GM12875 (cell line): ENCODE measurements around the gene NEIL3.

Experiments
- H3K4me3 ChIP-seq: one replicate; pipeline ENCODE4 v1.5.1; 2011; ENCODE audit warnings: low read depth, low read length, control low read depth
- CTCF ChIP-seq: IDR thresholded peaks from 2 replicates; pipeline ENCODE4 v1.5.1; 2011; ENCODE audit warnings: low read depth, mild to moderate bottlenecking, control low read depth, inconsistent platforms, low read length, moderate library complexity, borderline replicate concordance; ENCODE audit not compliant: insufficient read depth

NEIL3 gene

GRCh38 chr4:177285953-177286352 lies 23.7 kb upstream of the NEIL3 start:
- TF ChIP-seq CTCF, result no peak
- H3K4me3 ChIP-seq, result no peak overlapping the region

- TF ChIP-seq CTCF, result no peak
Observed at GRCh38 chr4:177287255-177287654, 22.4 kb upstream of the NEIL3 start.

GRCh38 chr4:177288335-177288734 lies 21.3 kb upstream of the NEIL3 start:
- no peak overlapping the region for H3K4me3 ChIP-seq
- TF ChIP-seq CTCF, result no peak

More at GRCh38 chr4:177287255-177287654, 22.4 kb upstream of the NEIL3 start:
- no peak overlapping the region for H3K4me3 ChIP-seq

GRCh38 chr4:177290780-177291179 lies 18.9 kb upstream of the NEIL3 start:
- TF ChIP-seq CTCF, result no peak

GRCh38 chr4:177292171-177292570 lies 17.5 kb upstream of the NEIL3 start:
- TF ChIP-seq CTCF, result no peak
- H3K4me3 ChIP-seq, result no peak overlapping the region

More at GRCh38 chr4:177290780-177291179, 18.9 kb upstream of the NEIL3 start:
- H3K4me3 ChIP-seq, result no peak overlapping the region

GRCh38 chr4:177293208-177294033 lies 16.3 kb upstream of the NEIL3 start:
- H3K4me3 ChIP-seq, result no peak overlapping the region
- TF ChIP-seq CTCF, result no peak

- no peak overlapping the region for H3K4me3 ChIP-seq
- TF ChIP-seq CTCF, result no peak
Observed at GRCh38 chr4:177297785-177298391, 11.8 kb upstream of the NEIL3 start.
